Measurements from ENCODE around the gene PAWR. TPM values are rescaled to one million over a fixed set of nuclear protein-coding genes. Genes with fewer than 3 reads are reported as not detected.

Gene PAWR
- 10 to 100 TPM; 28.6 to 48.0 (median 36.4) TPM for total RNA-seq

GRCh38 chr12:79690638-79691510, at the start of gene PAWR:
TSS of gene PAWR (minus strand) at chr12:79690964. CDS start at chr12:79690244, 720 bp downstream.
- ATAC-seq (ENCODE audit: low FRiP score) (peak; percentile 60), DNase-seq (ENCODE audit: low spot score) (peak; percentile 44)
- TF ChIP-seq CTCF (IDR thresholded peaks at IDR 0.05), result no peak

GRCh38 chr12:79737875-79738718, 47.3 kb upstream of the PAWR start:
- TF ChIP-seq CTCF (IDR thresholded peaks at IDR 0.05), result no peak
- no peak for DNase-seq (ENCODE audit: low spot score)
- no peak for ATAC-seq (ENCODE audit: low FRiP score)

GRCh38 chr12:79732638-79733037, 41.9 kb upstream of the PAWR start:
- DNase-seq (ENCODE audit: low spot score), result no peak
- no peak for TF ChIP-seq CTCF (IDR thresholded peaks at IDR 0.05)
- ATAC-seq (ENCODE audit: low FRiP score), result no peak

- no peak for ATAC-seq (ENCODE audit: low FRiP score)
- no peak for TF ChIP-seq CTCF (IDR thresholded peaks at IDR 0.05)
- DNase-seq (ENCODE audit: low spot score), result no peak
Observed at GRCh38 chr12:79725987-79726386, 35.2 kb upstream of the PAWR start.

GRCh38 chr12:79717006-79717405, 26.2 kb upstream of the PAWR start:
- no peak for DNase-seq (ENCODE audit: low spot score)
- no peak for TF ChIP-seq CTCF (IDR thresholded peaks at IDR 0.05)
- ATAC-seq (ENCODE audit: low FRiP score), result no peak

- no peak for TF ChIP-seq CTCF (IDR thresholded peaks at IDR 0.05)
- ATAC-seq (ENCODE audit: low FRiP score) (no peak), DNase-seq (ENCODE audit: low spot score) (no peak)
Observed at GRCh38 chr12:79715308-79715707, 24.5 kb upstream of the PAWR start.
